Right lung (tissue), 5 donors: ENCODE results near the gene GPRIN3. TPM values are rescaled to one million over a fixed set of nuclear protein-coding genes. Genes with fewer than 3 reads are reported as not detected.

Experiments
- DNase-seq, 2 donors: peaks; one replicate each; pipeline ENCODE4 v3.0.0-alpha.2; 2013
- polyA plus RNA-seq, 5 donors: library from polyadenylated mRNA; unstranded; fragments of 120-200 nt; gene quantifications; one replicate each; pipeline versions ENCODE4 v1.2.1 to v1.2.3, GENCODE V29; 2013; ENCODE audit warnings: inconsistent platforms in 1 of 5, low replicate concordance in 1 of 5; ENCODE audit not compliant: insufficient read length in 5 of 5, insufficient read depth in 1 of 5

GPRIN3 gene
- polyA plus RNA-seq, 5 donors: 1.2 to 2.7 (median 2.0) TPM

DNA sequence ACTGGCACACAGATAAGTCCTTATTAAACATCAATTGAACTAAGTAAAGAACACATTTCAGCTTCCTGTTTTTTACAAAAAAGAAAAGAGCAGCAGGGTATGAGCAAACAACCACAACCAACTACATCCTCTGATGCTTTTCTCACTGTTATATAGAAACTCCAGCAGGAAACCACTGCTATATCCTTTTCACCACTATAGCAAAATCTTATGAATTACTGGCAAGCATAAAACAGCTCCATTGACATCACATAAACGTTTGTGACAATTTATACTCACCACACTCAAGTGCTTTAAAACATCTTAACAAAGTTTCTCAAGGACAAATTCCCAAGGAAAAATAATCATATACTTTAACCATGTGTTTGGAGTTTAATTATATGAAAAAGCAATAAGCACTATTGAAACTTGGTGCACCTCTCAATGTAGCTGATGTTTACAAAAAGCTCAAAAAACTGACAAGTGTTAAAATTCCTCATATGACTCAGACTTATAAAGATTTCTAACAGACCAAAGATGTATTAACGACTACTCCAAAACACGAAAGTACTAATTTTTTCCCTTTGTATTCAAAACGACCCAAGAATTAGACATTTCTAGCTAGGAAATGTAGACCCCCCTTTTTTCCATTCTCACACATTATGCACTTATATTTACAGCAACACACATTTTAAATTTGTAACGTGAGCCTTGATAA is 12.9 kb downstream of the GPRIN3 start:
- no peak for DNase-seq

DNA sequence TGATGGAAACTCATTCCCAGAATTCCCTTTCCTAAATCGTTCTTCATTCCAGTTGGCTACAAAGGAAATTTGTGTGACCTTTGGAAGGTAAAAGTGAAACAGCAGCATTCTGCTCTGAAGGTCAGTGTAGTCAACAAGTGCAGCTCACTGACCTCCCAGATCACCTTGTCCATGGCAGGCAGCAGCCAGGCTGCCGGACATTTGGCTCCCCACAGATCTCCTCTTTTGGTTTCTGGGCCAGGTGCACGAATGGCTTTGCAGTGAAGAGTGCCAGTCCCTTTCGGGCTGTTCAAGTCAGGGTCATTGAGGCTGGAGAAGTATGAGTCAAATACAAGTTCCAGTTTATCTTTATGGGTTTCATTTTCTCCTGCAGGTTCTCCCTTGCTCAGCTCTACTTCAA is 14.3 kb downstream of the GPRIN3 start:
- DNase-seq: no peak

DNA sequence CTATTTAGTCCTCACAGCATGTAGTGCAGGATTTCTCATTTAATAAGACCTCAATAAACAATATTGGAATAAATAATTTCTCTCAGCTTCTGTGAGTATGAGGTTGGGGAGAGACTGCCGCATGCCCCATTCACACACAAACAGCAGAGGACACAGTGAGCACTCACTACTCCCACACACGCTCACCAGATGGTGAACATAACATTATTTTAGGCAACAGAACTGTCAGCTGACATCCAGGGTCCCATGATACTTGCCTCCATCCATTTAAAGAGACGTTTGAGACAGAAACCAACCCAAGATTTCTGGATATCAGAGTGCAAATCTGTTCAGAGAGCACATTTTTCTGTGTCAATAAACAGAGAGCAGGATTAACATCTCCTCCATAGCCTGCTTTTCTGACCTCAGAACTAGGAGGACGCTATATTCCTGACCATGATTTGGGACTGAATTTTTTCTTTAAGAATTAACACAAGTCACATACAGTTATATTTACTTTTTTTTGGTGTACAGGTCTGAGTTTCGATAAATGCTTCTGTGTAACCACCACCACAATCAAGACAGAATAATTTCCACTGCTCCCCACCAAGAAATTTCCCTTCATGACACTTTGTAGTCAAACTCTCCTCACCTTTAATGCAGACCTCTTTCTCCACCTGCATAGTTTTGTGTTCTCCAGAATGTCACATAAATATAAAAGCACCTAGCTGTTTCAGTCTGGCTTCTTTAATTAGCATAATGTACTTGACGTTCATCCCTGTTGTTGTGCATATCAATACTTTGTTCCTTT is 16.7 kb downstream of the GPRIN3 start:
- no peak for DNase-seq

DNA sequence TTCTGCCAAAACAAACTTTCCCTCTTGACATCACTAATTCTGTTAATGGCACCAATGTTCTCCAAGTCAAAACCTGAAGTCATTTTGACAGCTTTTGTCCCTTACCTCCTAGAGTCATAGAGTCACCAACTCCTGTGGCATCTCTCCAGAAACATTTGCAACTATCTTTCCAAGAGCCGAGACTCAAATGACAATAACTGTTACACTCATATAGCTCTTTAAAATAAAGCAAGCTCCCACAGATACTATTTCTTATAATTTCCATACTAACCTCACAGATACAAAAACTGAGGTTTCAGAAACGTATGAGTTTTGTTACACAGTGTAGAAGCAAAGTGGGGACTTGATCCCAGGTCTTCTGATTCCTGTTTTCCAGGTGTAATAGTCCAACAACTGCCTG is 18.3 kb downstream of the GPRIN3 start:
- no peak for DNase-seq

DNA sequence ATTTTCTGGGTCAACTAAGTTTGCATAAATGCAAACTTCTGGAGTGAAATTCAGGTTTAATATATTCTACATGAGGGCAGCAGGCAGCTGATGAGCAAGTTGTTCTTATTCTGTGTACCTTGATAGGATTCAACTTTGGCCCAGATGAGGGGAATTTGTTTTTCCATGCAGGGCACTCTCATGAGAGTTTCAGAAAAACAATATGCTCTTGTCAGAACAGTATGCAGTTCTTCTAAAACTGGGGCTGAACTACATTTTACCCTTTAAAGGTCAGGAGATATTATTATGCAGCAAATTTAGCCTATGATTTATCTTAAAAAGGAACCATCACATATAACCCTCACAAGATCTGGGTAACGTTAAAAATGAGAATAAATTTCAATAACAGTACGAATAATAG is 19.2 kb downstream of the GPRIN3 start:
- no peak for DNase-seq

DNA sequence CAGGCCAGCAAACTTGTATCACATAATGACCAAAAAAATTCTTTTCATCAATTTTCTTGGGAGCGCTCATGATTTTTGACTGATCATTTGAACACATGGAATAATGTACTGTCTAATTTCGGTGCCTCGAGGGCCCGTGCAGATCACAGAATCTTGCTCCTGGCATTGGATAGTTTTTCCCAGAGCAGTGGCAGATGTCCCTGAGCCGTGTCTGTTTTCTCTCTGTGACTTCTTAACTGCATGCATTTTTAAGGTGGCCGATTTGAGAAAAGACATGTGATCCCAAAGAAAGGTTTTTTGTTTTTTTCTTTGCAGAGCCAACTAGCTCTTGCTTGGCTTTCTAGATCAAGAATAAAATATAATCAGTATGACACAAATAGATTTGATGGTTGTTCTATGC is 19.7 kb downstream of the GPRIN3 start:
- no peak for DNase-seq

DNA sequence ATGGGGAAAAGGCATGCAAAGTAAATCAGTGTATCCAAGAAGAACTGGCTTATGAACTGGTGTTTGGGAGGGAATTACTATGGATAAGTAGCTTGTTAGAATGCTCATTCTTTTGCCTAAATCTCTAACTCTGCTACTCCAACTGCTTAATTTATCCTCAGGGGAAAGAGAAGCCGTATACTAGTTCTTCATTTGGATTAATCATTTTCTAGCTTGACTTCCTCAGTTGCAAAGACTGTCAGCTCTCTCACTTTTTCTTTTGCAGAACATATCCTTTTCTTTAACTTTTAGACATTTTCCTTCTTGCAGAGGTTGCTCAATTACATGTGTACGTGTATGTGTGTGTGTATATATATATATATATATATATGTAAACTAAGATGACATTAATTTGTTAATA is 21.9 kb downstream of the GPRIN3 start:
- DNase-seq: no peak

DNA sequence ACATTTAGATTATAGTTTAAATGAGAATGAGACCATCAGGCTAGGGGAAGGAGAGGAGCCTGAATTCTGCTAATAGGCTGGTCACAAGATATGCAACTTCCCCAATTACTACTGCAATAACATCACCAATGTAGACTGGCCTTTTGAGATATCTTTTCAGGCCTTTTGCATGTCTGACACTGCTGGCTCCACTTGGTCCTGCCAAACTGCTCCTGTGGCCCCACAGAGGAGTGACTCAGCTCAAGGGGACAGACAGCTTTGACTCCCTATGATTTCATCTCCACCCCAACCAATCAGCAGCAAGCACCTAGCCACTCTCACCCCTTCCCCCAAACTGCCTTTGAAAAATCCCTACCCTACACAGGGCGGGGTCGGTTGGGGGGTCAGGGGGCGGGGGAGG is 22.8 kb downstream of the GPRIN3 start:
- no peak for DNase-seq

DNA sequence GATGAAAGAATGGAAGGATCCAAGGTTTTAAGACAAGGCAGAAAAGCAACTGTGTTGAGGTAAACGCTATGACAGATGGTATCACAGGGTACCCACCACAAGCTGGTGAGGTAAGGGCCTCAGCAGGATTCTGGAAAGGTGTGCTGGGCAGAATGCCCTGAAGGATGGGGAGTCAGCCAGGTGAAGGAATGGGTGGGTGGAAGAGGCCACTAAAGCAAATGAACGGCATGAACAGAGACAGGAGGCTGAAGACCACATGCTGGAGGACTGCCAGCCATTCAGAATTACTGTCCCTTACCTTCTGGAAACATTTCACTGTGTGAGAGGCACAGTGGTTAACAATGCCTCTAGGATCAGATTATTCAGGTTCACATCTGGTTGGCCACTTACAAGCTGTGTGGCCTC is 23.6 kb downstream of the GPRIN3 start:
- no peak for DNase-seq

DNA sequence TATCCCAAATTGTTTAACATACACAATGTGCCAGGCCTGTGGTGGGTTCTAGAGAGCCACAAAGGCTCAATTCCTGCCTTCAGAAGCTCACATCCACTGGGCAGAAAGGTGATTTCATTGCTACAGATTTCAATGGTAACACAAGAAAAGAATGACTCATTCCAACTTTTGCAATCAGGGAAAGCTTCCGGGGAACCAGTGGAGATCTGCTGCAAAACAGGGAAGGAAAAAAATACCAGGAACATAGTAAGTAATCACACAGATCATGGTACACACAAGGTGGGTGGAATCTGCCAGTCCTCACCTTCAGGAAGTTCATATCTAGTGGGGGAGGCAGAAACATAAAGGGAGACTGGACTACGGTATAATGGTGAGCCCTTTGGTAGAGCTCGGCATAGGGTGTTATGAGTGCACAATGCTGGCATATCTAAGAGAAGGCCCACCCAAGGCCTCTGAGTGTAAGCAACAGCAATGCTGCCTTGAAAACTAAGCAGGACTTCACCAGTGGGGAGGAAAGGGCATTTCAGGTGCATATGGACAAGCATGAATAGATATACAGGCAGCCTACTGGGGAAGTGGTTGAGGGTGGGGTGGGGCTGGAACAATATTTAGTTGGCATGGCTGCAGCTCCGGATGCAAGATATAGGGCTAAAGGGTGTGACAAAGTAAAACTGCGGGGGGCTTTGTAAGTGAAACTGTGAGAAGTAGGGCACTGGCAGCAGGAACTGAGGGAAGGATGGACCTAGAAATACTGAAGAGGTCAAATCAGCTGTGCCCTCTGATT is 24.2 kb downstream of the GPRIN3 start:
- DNase-seq: no peak

DNA sequence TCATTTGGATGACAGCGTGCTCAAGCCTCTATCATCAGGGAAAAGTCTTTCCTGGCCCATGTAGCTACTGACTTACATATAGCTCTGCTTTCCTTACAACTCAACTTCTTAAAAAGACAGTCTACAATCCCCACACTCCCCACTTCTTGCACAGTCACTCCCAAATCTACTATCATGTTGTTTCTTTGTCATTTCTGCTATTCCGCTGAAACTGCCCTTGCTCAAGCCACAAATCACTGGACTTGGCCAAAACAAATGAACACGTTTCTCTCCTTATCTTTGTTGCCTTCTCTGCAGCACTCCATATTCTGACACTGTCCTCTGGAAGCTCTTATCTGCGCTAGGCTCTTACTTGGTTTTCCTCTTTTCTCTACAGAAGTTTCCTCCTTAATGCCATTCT is 28.2 kb downstream of the GPRIN3 start:
- no peak for DNase-seq

DNA sequence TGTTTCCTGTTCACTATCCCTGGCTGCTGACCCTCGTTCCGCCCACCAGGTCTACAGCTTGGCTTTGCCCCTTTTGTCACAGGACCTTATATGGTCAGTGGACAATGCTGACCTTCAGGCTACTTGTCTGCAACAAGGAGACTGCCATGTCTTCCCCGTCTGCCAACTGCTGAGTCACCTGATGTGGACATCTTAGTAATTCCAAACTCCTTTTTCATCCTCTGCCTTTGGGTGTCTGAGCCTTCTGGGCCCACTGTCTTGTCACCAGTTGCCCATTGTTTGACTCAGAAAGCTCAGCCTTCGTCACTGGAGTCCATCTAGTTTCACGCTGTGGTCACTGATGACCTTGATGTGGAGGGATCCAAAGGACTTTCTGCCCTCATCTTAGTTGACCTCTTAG is 30.2 kb downstream of the GPRIN3 start:
- DNase-seq: no peak

DNA sequence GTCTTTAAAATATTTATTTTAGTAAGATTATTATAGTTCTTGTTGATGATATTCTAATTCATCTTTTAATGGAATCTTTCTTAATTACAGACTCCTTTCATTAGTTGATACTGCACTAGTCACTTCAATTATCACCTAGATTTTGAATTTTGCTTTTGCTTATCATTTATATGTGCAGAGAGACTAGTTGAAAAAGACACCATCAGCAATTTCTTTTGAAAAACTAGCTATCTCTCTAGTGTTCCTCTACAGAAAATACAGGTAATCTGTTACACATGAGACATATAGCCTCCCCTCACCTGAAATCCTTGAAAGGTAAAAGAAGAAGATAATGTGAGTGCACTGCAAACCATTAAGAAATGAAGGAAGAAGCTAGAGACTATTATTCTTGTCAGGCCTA is 31.3 kb downstream of the GPRIN3 start:
- DNase-seq: no peak

DNA sequence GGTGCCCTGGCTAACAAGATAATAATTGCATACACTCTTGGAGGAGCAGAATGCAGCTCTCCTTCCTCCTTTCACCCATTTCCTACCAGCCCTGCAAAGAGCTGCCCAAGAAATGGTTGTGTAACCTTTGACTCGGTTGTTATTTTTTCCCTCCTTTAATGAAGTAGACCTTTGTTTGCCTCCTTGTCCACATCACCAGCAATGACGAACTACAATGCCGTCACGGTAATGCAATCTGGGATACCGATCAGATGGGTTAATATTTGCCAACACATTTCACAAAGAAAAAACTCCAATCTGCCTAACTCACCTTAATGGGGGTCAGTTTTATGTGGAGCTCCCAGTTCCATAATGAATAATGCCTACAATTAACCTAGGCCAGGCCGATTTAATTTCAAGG is 32.0 kb downstream of the GPRIN3 start:
- no peak for DNase-seq

DNA sequence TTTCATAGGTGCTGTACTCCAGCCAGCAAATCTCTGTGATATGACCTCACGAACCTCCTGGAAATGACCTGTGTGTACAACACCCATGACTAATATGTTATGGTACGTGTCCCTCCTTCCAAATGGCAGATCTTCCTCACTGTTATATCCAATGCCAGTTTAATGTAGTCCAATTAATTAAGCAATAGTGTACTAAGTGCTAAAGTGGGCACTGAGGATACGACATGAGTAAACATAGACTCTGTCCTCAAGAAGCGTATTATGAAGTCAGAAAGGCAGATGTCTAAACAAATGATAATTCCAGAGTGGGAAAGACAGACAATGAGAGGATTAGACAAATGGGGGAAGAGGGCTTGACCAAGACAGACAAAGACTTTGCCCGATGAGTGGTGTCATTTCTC is 33.9 kb downstream of the GPRIN3 start:
- no peak for DNase-seq

DNA sequence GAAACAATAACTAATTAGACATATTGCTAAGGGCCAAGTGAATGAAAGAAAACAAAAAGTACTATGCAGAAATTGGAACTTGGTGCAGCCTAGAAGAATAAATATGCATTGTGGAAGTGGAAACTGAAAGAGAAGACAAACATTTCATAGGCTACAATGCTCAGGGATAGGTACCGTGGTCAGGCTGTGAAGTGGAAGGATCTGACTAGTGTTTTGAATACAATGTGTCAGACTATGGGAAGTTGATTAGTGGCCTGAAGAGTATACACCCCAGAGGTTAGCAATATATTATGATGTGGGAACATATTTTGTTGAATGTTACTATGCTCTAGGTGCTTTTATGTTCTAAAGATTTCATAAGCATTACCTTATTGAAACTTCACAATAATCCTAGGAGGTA is 36.8 kb downstream of the GPRIN3 start:
- no peak for DNase-seq

DNA sequence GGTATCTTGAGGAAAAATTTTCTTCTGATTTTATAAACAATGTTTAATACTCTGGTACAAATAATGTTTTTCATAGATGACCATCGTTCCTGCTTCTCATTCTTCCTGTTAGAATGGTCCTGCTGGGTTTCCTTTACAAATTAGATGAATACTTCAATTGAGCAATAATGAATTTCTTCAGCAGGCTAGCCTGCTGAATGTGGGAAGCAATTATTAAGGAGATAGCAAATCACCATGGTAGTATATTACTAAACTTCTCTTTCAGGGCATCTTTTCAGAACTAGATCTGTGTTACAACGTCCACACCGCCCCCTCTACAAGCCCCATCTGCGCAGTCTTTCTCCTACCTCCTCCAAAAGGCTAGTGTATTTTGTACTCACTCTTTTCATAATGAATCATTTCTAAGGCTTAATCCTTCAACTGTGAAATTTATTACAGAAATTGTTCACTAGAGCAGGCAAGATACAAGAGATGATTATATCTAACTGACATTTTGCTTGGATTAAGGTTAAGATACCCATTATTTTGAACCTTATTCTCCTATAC is 38.4 kb downstream of the GPRIN3 start:
- no peak for DNase-seq

DNA sequence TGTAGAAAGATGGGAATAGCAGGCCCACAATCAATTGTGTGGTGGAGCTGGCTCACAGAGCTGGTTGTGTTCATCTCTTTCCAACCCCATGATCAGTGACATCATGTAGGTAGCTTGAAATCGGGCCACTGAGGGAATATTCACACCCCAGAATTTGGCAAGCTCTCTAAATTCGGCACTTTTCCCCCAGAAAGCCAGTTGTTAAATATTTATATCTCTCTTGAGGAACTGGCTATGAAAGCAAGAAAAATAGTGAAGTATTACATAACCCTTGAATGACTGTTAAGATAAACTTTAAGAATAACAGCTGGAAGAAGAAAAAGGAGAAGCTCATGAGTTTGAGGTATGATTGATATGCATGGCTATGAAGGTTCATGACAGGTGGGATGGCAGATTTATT is 38.9 kb downstream of the GPRIN3 start:
- DNase-seq: no peak

DNA sequence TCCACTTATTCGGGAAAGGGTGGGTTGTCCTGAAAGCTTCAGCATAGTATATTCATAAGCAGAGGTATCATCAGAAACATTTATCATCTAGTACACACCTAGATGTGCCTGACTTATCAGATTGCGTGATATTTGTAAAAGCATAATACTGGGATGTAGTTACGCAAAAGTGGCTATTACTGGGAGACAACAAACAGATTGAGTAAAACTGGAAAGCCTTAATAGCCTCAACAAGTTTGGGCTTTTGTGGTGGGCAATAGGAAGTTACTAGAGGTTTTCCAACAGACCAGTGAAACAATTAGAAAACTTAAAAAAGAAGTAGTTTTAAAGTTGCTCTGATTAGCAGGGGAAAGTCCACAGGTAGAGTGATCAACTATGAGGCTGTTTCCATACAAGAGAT is 39.8 kb downstream of the GPRIN3 start:
- no peak for DNase-seq

DNA sequence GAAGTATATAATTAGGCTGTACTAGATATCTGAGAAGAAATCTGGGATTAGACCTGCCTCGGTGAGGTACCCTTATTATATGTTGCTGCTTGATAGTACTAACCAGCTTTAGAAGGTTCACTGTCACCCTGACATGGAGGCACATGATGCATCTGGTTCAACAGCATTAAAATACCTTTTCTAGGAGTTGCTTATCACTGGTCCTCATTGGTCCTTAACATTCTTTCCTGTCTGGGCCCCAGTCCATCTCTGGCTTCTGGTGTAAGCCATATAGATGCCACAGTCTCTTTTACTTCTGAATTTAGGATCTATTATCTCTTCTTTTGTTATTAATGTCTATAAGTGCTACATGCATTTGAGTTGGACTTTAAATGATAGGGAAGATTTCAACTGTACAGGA is 40.2 kb downstream of the GPRIN3 start:
- DNase-seq: no peak

DNA sequence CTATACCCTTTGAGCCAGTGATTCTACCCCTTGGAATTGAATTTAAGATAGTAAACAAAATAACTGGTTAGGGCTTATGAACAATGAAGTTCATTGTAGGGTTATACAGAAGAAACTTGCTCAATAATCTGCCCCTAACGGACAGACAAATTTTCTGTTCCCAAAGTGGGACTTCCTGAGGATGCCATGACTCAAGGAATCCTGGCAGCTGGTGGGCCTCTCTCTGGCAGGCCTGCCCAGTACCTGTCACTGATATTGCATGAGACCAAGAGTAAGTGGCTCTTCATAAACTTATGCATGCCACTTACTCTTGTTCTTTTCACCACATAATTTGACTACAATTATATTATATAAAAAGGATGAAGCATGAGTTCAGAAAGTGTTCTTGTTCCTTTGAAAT is 41.5 kb downstream of the GPRIN3 start:
- DNase-seq: no peak

DNA sequence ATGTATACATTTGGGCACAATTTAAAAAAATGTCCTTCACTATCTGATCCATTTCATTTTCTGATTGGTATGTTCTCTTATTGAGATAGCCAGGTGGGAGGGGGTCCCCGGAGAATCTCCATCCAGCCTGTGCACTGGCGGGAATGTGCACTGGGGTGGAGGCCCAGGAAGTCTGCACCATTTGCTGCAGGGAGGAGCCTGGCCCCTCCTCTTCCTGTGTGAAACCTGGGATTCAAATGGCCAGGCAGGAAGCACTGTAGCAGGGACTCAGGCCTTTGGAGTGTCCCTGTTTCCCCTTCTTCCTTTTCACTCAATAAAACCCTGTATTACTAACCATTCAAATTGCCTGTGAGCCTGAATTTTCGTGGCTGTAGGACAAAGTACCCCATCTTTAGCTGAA is 44.3 kb downstream of the GPRIN3 start:
- DNase-seq: no peak
